Ishikawa (cell line): ENCODE measurements around the gene PAXX.

Experiments used
- CEBPB ChIP-seq: IDR thresholded peaks from 2 replicates; pipeline ENCODE4 v1.6.1; 2012
- CREB1 ChIP-seq: IDR thresholded peaks from 2 replicates; pipeline ENCODE4 v1.6.1; 2012; ENCODE audit warnings: low read depth
- EGR1 ChIP-seq: IDR thresholded peaks from 2 replicates; pipeline ENCODE4 v1.6.1; 2012
- EP300 ChIP-seq: IDR thresholded peaks from 2 replicates; pipeline ENCODE4 v1.6.1; 2012; ENCODE audit warnings: borderline replicate concordance
- FOXM1 ChIP-seq: IDR thresholded peaks from 2 replicates; pipeline ENCODE4 v1.6.1; 2012; ENCODE audit warnings: low read depth, borderline replicate concordance
- MAX ChIP-seq: IDR thresholded peaks from 2 replicates; pipeline ENCODE4 v1.6.1; 2012
- NFIC ChIP-seq: IDR thresholded peaks from 2 replicates; pipeline ENCODE4 v1.6.1; 2012
- RAD21 ChIP-seq: IDR thresholded peaks from 2 replicates; pipeline ENCODE4 v1.6.1; 2012; ENCODE audit warnings: low read depth
- REST ChIP-seq: IDR thresholded peaks from 2 replicates; pipeline ENCODE4 v1.6.1; 2012; ENCODE audit warnings: low read depth, mild to moderate bottlenecking
- TAF1 ChIP-seq: IDR thresholded peaks from 2 replicates; pipeline ENCODE4 v1.6.1; 2012; ENCODE audit warnings: low read depth, mild to moderate bottlenecking
- TCF12 ChIP-seq: IDR thresholded peaks from 2 replicates; pipeline ENCODE4 v1.6.1; 2012; ENCODE audit warnings: low read depth
- TEAD4 ChIP-seq: IDR thresholded peaks from 2 replicates; pipeline ENCODE4 v1.6.1; 2012
- USF1 ChIP-seq: IDR thresholded peaks from 2 replicates; pipeline ENCODE4 v1.6.1; 2012
- YY1 ChIP-seq: IDR thresholded peaks from 2 replicates; pipeline ENCODE4 v1.6.1; 2012; ENCODE audit warnings: low read depth
- ZBTB7A ChIP-seq: IDR thresholded peaks from 2 replicates; pipeline ENCODE4 v1.6.1; 2012; ENCODE audit warnings: low read depth

PAXX gene

DNA sequence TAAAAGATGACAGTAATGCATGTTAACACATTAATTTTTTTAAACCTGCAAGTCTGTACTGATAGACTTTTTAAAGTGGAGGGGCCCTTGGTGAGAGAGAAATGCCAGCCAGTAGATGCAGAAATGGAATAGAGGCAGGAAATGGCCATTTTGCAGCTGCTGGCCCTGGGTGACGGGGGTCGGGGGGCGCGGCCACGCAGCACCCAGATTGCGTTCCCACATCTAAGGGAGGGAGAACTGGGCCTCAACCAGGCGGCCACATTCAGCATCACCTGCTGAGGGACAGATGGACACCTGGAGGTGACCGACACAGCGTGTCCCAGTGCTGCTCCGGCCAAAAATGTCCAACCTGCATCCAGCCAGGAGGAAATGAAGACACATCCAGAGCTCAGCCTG is 10.4 kb downstream of the PAXX start:
- TF ChIP-seq TAF1: no peak
- TF ChIP-seq TCF12: no peak
- no peak for TF ChIP-seq CREB1
- no peak for TF ChIP-seq FOXM1
- no peak for TF ChIP-seq REST
- TF ChIP-seq ZBTB7A: no peak
- TF ChIP-seq MAX: no peak
- no peak for TF ChIP-seq NFIC
- TF ChIP-seq EGR1: no peak
- TF ChIP-seq YY1: no peak
- TF ChIP-seq USF1: no peak
- no peak for TF ChIP-seq TEAD4
- TF ChIP-seq EP300: no peak
- no peak for TF ChIP-seq RAD21

- TF ChIP-seq MAX: 0 out of 2 replicates have a peak, but pooled peaks have one; percentile 25
- TF ChIP-seq RAD21: peak; percentile 45
These were observed 12.1 kb downstream of the PAXX start for GRCh38 chr9:137004285-137004684.

GRCh38 chr9:137006116-137007003 is 14.1 kb downstream of the PAXX start:
- no peak for TF ChIP-seq NFIC
- no peak for TF ChIP-seq TCF12
- no peak for TF ChIP-seq EGR1

DNA sequence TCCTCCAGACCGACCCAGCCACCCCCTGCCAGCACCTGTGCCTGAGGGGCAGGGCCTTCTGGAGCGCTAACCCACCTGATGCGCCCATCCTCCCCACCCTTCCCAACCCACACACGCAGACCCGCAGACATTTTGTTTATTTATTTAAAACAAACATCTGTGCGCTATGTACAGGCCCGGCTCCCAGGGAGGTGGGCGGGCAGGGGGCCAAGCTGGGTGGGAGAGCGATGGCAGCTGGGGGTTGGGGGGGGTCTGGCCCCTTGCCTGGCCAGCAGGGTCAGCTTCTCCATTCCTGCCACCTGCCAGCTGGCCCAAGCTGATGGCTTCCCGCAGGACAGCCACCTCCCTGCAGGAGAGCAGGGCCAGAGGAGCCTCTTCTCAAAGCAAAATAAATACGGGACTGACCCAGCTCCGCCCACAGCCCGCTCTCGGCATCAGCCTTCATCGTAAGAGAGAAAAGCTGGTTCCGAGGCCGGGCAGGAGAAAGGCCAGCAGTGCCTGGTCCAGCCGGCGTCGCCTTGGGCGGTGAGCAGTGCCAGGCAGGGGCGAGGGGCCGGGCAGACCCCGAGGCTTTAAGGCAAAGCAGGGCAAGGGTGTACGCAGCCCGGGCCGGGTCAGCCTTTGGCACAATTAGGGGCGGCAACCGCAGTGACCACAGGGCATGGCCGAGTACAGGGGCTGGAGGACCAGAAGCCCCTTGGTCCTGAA is 15.0 kb downstream of the PAXX start:
- TF ChIP-seq FOXM1 (no peak), ZBTB7A (0 out of 2 replicates have a peak, but pooled peaks have one; percentile 6)

DNA sequence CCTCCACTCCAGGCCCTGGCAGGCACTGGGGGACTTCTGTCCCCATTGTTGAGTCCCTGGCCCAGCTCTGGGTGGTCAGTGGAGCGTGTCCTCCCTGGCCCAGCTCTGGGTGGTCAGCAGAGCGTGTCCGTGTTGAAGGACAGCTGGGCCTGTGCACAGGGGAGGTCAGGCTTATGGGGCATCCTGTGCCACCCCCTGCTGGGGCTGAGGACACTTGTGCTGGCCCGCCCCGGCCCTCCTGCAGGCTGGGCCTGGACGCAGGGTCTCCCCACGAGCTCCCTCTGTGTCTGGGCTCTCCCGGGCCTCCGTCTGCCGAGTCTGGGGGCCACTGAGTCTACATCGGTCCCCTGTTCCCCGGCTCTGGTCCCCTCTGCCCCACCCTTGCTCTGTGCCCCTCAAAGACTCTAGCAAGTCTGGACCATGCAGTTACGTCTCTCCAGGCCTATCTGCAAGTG is 15.6 kb downstream of the PAXX start:
- no peak for TF ChIP-seq ZBTB7A
- no peak for TF ChIP-seq FOXM1
- no peak for TF ChIP-seq REST
- TF ChIP-seq EGR1: no peak
- TF ChIP-seq CEBPB: no peak
- no peak for TF ChIP-seq EP300
- TF ChIP-seq RAD21: no peak

- TF ChIP-seq REST (no peak), FOXM1 (no peak), EGR1 (no peak), MAX (no peak), RAD21 (no peak), TEAD4 (no peak)
These were observed 16.1 kb downstream of the PAXX start for GRCh38 chr9:137008312-137008711.
